HCT116 (cell line): ENCODE data around the gene ST14.

Experiments
- CTCF ChIP-seq, 3 experiments: fragments of 200-600 bp in 1 of 3; sonication (generic) in 1 of 3; IDR thresholded peaks in 2 of 3; conservative IDR thresholded peaks in 1 of 3; 2 replicates each; pipeline ENCODE4 v1.5.1; 2012 to 2017; ENCODE audit warnings: low read depth in 2 of 3, low read length in 2 of 3, antibody characterized with exemption in 1 of 3, borderline replicate concordance in 1 of 3, control low read depth in 1 of 3, mild to moderate bottlenecking in 1 of 3, mixed read lengths in 1 of 3, mixed run types in 1 of 3, moderate library complexity in 1 of 3; ENCODE audit not compliant: insufficient read depth in 1 of 3
- EZH2 ChIP-seq: fragments of 200-600 bp; sonication (generic); IDR thresholded peaks from 2 replicates; pipeline ENCODE4 v1.6.1; 2017; ENCODE audit warnings: antibody characterized with exemption, mixed run types
- JUND ChIP-seq: IDR thresholded peaks from 2 replicates; pipeline ENCODE4 v1.6.1; 2012
- POLR2A ChIP-seq: IDR thresholded peaks from 2 replicates; pipeline ENCODE4 v1.7.0; 2011; ENCODE audit warnings: borderline replicate concordance; ENCODE audit not compliant: insufficient read depth, insufficient read length; ENCODE audit errors: extremely low read depth
- RAD21 ChIP-seq: IDR thresholded peaks from 2 replicates; pipeline ENCODE4 v1.6.1; 2012; ENCODE audit warnings: low read depth, mild to moderate bottlenecking
- ZNF274 ChIP-seq: fragments of 200-500 bp; sonication (Bioruptor generic); IDR thresholded peaks from 2 replicates; pipeline ENCODE4 v1.6.1; 2014; ENCODE audit warnings: mild to moderate bottlenecking, low read depth, low read length, inconsistent platforms

- TF ChIP-seq POLR2A, result no peak
- TF ChIP-seq CTCF (IDR thresholded peaks at IDR 0.05 in 2 of 3, conservative IDR thresholded peaks at IDR 0.05 in 1 of 3; ENCODE audit: borderline replicate concordance in 1 of 3, insufficient read depth in 1 of 3, low read depth in 2 of 3, low read length in 2 of 3), result no peak
- no peak for TF ChIP-seq RAD21
- TF ChIP-seq EZH2, result no peak
- TF ChIP-seq JUND, result no peak
- no peak for TF ChIP-seq ZNF274
Measured at GRCh38 chr11:130215531-130216220, 56.1 kb downstream of the ST14 start.
